Natural killer cell (primary cell): Measurements from ENCODE around the gene RAX2. TPM values are rescaled to one million over a fixed set of nuclear protein-coding genes. Genes with fewer than 3 reads are reported as not detected.

ENCODE experiments used
- ATAC-seq, 3 donors: fragments of 150-1000 bp in 2 of 3; fragments of 200-7000 bp in 1 of 3; cut with Tn5 transposase; 1 replicate in 1 of 3; 2 replicates in 2 of 3; pipeline ENCODE4 v1.10.0; 2021; ENCODE audit warnings: mild to moderate bottlenecking in 2 of 3, moderate library complexity in 2 of 3
- DNase-seq, 2 donors: peaks; one replicate each; pipeline versions ENCODE4 v3.0.0 to v3.0.0-alpha.2; 2013 to 2021; ENCODE audit warnings: mixed read lengths in 1 of 2
- H3K27ac ChIP-seq: one replicate; pipeline ENCODE4 v1.5.1; 2013; ENCODE audit warnings: mild to moderate bottlenecking, low read length
- H3K27me3 ChIP-seq: one replicate; pipeline ENCODE4 v1.6.1; 2013; ENCODE audit warnings: low read length; ENCODE audit not compliant: control insufficient read depth, insufficient read depth
- H3K36me3 ChIP-seq: one replicate; pipeline ENCODE4 v1.6.1; 2013; ENCODE audit warnings: low read length; ENCODE audit not compliant: control insufficient read depth, insufficient read depth
- H3K4me1 ChIP-seq: one replicate; pipeline ENCODE4 v1.6.1; 2013; ENCODE audit warnings: low read length; ENCODE audit not compliant: control insufficient read depth, insufficient read depth
- H3K4me3 ChIP-seq: one replicate; pipeline ENCODE4 v1.5.1; 2013; ENCODE audit warnings: low read length
- H3K9me3 ChIP-seq: one replicate; pipeline ENCODE4 v1.6.1; 2013; ENCODE audit warnings: low read length; ENCODE audit not compliant: control insufficient read depth, insufficient read depth
- H3K27ac Mint-ChIP-seq, 2 donors: one replicate each; pipeline ENCODE4 v1.8.0; 2022; ENCODE audit warnings: mild to moderate bottlenecking in 2 of 2, mixed read lengths in 2 of 2, moderate library complexity in 1 of 2
- H3K27me3 Mint-ChIP-seq, 2 donors: one replicate each; pipeline ENCODE4 v1.8.0; 2022; ENCODE audit warnings: low read depth in 2 of 2, mixed read lengths in 2 of 2
- H3K36me3 Mint-ChIP-seq: one replicate; pipeline ENCODE4 v1.8.0; 2022; ENCODE audit warnings: mixed read lengths
- H3K4me1 Mint-ChIP-seq, 2 donors: one replicate each; pipeline ENCODE4 v1.8.0; 2022; ENCODE audit warnings: mixed read lengths in 2 of 2
- H3K4me3 Mint-ChIP-seq: one replicate; pipeline ENCODE4 v1.8.0; 2022; ENCODE audit warnings: mild to moderate bottlenecking, moderate library complexity, mixed read lengths
- H3K9me3 Mint-ChIP-seq, 2 donors: one replicate each; pipeline ENCODE4 v1.8.0; 2022; ENCODE audit warnings: mixed read lengths in 2 of 2
- CTCF ChIP-seq: fragments of 200-600 bp; IDR thresholded peaks from one replicate; pipeline ENCODE4 v1.8.0; 2022; ENCODE audit warnings: antibody characterized with exemption
- WGBS: methylation state at CpG from one replicate; pipeline ENCODE4 v1.1.7; 2013; ENCODE audit warnings: missing lambda C conversion rate; ENCODE audit not compliant: insufficient coverage; 5-methylcytosine and 5-hydroxymethylcytosine counted together
- intact Hi-C: fragments of 100-400 bp; cut with micrococcal nuclease; formaldehyde crosslinking; loops from one replicate; pipeline ENCODE4 v1.14.2; 2022
- total RNA-seq, 4 donors: library from RNA; stranded (reverse); fragments of 120-200 nt in 1 of 4; gene quantifications; one replicate each; pipeline versions ENCODE4 v1.2.3 to v1.2.4, GENCODE V29; 2013 to 2022

RAX2 gene
- total RNA-seq, 3 donors from 2014 or later (not counting 1 experiment from before 2014, with no cell fraction given): not detected

GRCh38 chr19:3814648-3815047, 42.6 kb upstream of the RAX2 start:
- no peaks in the 10 kb centered on the region for H3K9me3 ChIP-seq
- peak overlapping the region; percentile 89 for H3K27ac ChIP-seq
- peaks cover 67% of the 10 kb centered on the region for H3K4me1 ChIP-seq
- 96% methylated on average over 4 of the region's 4 CpGs for WGBS
- H3K36me3 Mint-ChIP-seq: no peaks in the 10 kb centered on the region
- no peak overlapping the region for H3K4me3 Mint-ChIP-seq
- DNase-seq (no peak), ATAC-seq (no peak)
- no peak for TF ChIP-seq CTCF
- H3K27me3 Mint-ChIP-seq: no peaks in the 10 kb centered on the region
- H3K27ac Mint-ChIP-seq: peak overlapping the region; percentile 99
- no peak overlapping the region for H3K4me3 ChIP-seq
- peaks cover 37 to 45% of the 10 kb centered on the region in 2 donors for H3K4me1 Mint-ChIP-seq
- H3K9me3 Mint-ChIP-seq: no peaks in the 10 kb centered on the region
- no peaks in the 10 kb centered on the region for H3K27me3 ChIP-seq
- H3K36me3 ChIP-seq: no peaks in the 10 kb centered on the region
- intact Hi-C loops: no loop called here

- Histone ChIP-seq H3K9me3 (no peaks in the 10 kb centered on the region), H3K27ac (peak overlapping the region; percentile 89), H3K4me3 (no peak overlapping the region), H3K27me3 (no peaks in the 10 kb centered on the region), H3K36me3 (no peaks in the 10 kb centered on the region), H3K4me1 (peaks cover 74% of the 10 kb centered on the region)
- ATAC-seq (peak; percentile 20 to 30 (median 28)), DNase-seq (peak; percentile 45 to 50)
- no peak for TF ChIP-seq CTCF
- Mint-ChIP-seq H3K36me3 (no peaks in the 10 kb centered on the region), H3K9me3 (no peaks in the 10 kb centered on the region), H3K27ac (peak overlapping the region; percentile 99), H3K27me3 (no peaks in the 10 kb centered on the region), H3K4me1 (peaks cover 37 to 47% of the 10 kb centered on the region in 2 donors), H3K4me3 (peak overlapping the region; percentile 74)
- WGBS: 34% methylated on average over 21 of the region's 22 CpGs
- intact Hi-C loops: loop anchor here (2.0 kb wide), 2 partner anchors 51 to 295 kb away; partner anchors contain the start of gene MRPL54
Observed at GRCh38 chr19:3813473-3814392, 41.7 kb upstream of the RAX2 start.

- peak overlapping the region; percentile 99 for H3K27ac Mint-ChIP-seq
- no peaks in the 10 kb centered on the region for H3K9me3 Mint-ChIP-seq
- intact Hi-C loops: no loop called here
- peak overlapping the region; percentile 13 for H3K4me3 Mint-ChIP-seq
- no peaks in the 10 kb centered on the region for H3K27me3 Mint-ChIP-seq
- Histone ChIP-seq H3K27ac (peak overlapping the region; percentile 62), H3K4me3 (no peak overlapping the region), H3K36me3 (no peaks in the 10 kb centered on the region), H3K27me3 (no peaks in the 10 kb centered on the region), H3K4me1 (peaks cover 94% of the 10 kb centered on the region), H3K9me3 (no peaks in the 10 kb centered on the region)
- no peak for TF ChIP-seq CTCF
- no peak for ATAC-seq
- H3K36me3 Mint-ChIP-seq: no peaks in the 10 kb centered on the region
- H3K4me1 Mint-ChIP-seq: peaks cover 50 to 58% of the 10 kb centered on the region in 2 donors
- 74% methylated on average over 38 of the region's 38 CpGs for WGBS
- DNase-seq: no peak
Observed at GRCh38 chr19:3810708-3811355, 38.8 kb upstream of the RAX2 start.
